HepG2 (cell line): Measurements from ENCODE around the gene RUNX2. TPM values are rescaled to one million over a fixed set of nuclear protein-coding genes. Genes with fewer than 3 reads are reported as not detected.

Experiments used
- ATAC-seq: fragments of 200-7000 bp; cut with Tn5 transposase; 3 replicates; pipeline ENCODE4 v1.9.1; 2020; ENCODE audit warnings: mild to moderate bottlenecking, moderate library complexity
- BruUV-seq: library from RNA; stranded (reverse); fragments of 400-500 nt; replicated peaks from 2 replicates; lab custom pipeline; 2021; lab: Mats Ljungman, UMichigan
- CTCF ChIA-PET: fragments of 300-600 bp; formaldehyde crosslinking; extraction: SDS; loops from one replicate; lab custom pipeline; 2021; ENCODE audit warnings: low total read pairs, inconsistent platforms, low intra/inter-chr PET ratio; lab: Yijun Ruan, JAX
- POLR2A ChIA-PET: fragments of 350-600 bp; sonication (Branson Sonifier 250); formaldehyde crosslinking; loops from one replicate; lab custom pipeline; 2020; ENCODE audit warnings: antibody characterized with exemption, inconsistent platforms; lab: Yijun Ruan, JAX
- DNase-seq: peaks from one replicate; pipeline ENCODE4 v3.0.0-alpha.2; 2015; ENCODE audit warnings: low spot score
- FAIRE-seq: peaks from 3 replicates; lab custom pipeline; 2011; peaks lifted over from hg19 to GRCh38; lab: Jason Lieb, UNC
- H2AFZ ChIP-seq: one replicate; pipeline ENCODE4 v1.6.1; 2011; ENCODE audit warnings: low read length, inconsistent platforms
- H3K27ac ChIP-seq: fragments of 300-600 bp; 3 replicates; pipeline ENCODE4 v1.8.0; 2011; ENCODE audit warnings: mixed run types, mild to moderate bottlenecking, mixed read lengths, low read length, inconsistent platforms; ENCODE audit not compliant: insufficient read depth; ENCODE audit errors: extremely low read length
- H3K27me3 ChIP-seq, 2 experiments: fragments of 200-600 bp in 1 of 2; 2 replicates in 1 of 2; 3 replicates in 1 of 2; pipeline versions ENCODE4 v1.6.0 to v1.8.0; 2011; ENCODE audit warnings: low read length in 2 of 2, mild to moderate bottlenecking in 2 of 2, moderate library complexity in 2 of 2, inconsistent platforms in 1 of 2; ENCODE audit not compliant: insufficient read depth in 2 of 2, control insufficient read depth in 1 of 2
- H3K36me3 ChIP-seq, 2 experiments: fragments of 200-600 bp in 1 of 2; replicated peaks in 1 of 2; 2 replicates in 1 of 2; 3 replicates in 1 of 2; pipeline versions ENCODE4 v1.5.1 to v1.8.0; 2011; ENCODE audit warnings: low read length in 2 of 2, inconsistent platforms in 1 of 2; ENCODE audit not compliant: insufficient read depth in 2 of 2, control insufficient read depth in 1 of 2
- H3K4me1 ChIP-seq: 2 replicates; pipeline ENCODE4 v1.5.1; 2012; ENCODE audit warnings: low read length, inconsistent platforms; ENCODE audit not compliant: insufficient read depth
- H3K4me2 ChIP-seq: 2 replicates; pipeline ENCODE4 v1.6.0; 2011; ENCODE audit warnings: low read depth, low read length, inconsistent platforms
- H3K4me3 ChIP-seq, 3 experiments: fragments of 200-600 bp in 1 of 3; sonication (generic), shearing (Covaris generic) in 1 of 3; replicated peaks in 1 of 3; 2 replicates each; pipeline ENCODE4 v1.5.1; 2011 to 2016; ENCODE audit warnings: low read length in 3 of 3, inconsistent platforms in 2 of 3, low read depth in 2 of 3, mild to moderate bottlenecking in 2 of 3, control low read depth in 1 of 3, mixed read lengths in 1 of 3; ENCODE audit not compliant: insufficient read depth in 1 of 3
- H3K79me2 ChIP-seq: one replicate; pipeline ENCODE4 v1.6.1; 2011; ENCODE audit warnings: low read length, inconsistent platforms; ENCODE audit not compliant: insufficient read depth
- H3K9ac ChIP-seq: 2 replicates; pipeline ENCODE4 v1.6.0; 2011; ENCODE audit warnings: mild to moderate bottlenecking, low read depth, low read length, inconsistent platforms; ENCODE audit not compliant: insufficient read depth
- H3K9me3 ChIP-seq: 2 replicates; pipeline ENCODE4 v1.5.1; 2012; ENCODE audit warnings: mild to moderate bottlenecking, low read length
- H4K20me1 ChIP-seq: 2 replicates; pipeline ENCODE4 v1.6.0; 2011; ENCODE audit warnings: inconsistent platforms, mild to moderate bottlenecking, low read length, moderate library complexity; ENCODE audit not compliant: insufficient read depth
- CHCHD3 ChIP-seq: sonication (generic); formaldehyde crosslinking; IDR thresholded peaks from 2 replicates; pipeline ENCODE4 v1.8.0; 2022; ENCODE audit warnings: mild to moderate bottlenecking, missing genetic modification reagents, moderate library complexity
- HDAC1 ChIP-seq: sonication (generic); formaldehyde crosslinking; IDR thresholded peaks from 2 replicates; pipeline ENCODE4 v1.5.1; 2020; ENCODE audit warnings: mild to moderate bottlenecking, missing genetic modification reagents
- IRF2 ChIP-seq: IDR thresholded peaks from 2 replicates; pipeline ENCODE4 v1.6.1; 2018; ENCODE audit warnings: missing genetic modification reagents, missing compliant biosample characterization
- PCBP2 ChIP-seq: fragments of 200-400 bp; formaldehyde crosslinking; optimal IDR thresholded peaks from 2 replicates; pipeline ENCODE3; 2018; ENCODE audit warnings: low read length, low read depth; ENCODE audit not compliant: poor library complexity, severe bottlenecking
- RBFOX2 ChIP-seq: fragments of 200-400 bp; formaldehyde crosslinking; IDR thresholded peaks from 2 replicates; pipeline ENCODE4 v1.6.1; 2017; ENCODE audit warnings: low read depth, mild to moderate bottlenecking, low read length
- SP2 ChIP-seq: sonication (generic); formaldehyde crosslinking; IDR thresholded peaks from 2 replicates; pipeline ENCODE4 v1.5.1; 2020; ENCODE audit warnings: mild to moderate bottlenecking, missing genetic modification reagents
- ZBTB21 ChIP-seq: sonication (generic); formaldehyde crosslinking; IDR thresholded peaks from 2 replicates; pipeline ENCODE4 v1.4.0; 2020; ENCODE audit warnings: missing genetic modification reagents
- ZBTB7A ChIP-seq: sonication (generic); formaldehyde crosslinking; IDR thresholded peaks from 2 replicates; pipeline ENCODE4 v1.8.0; 2022; ENCODE audit warnings: mild to moderate bottlenecking, missing genetic modification reagents
- ZNF260 ChIP-seq: sonication (generic); formaldehyde crosslinking; IDR thresholded peaks from 2 replicates; pipeline ENCODE4 v1.4.0; 2020; ENCODE audit warnings: missing genetic modification reagents, low read depth, mild to moderate bottlenecking, borderline replicate concordance
- ZNF652 ChIP-seq: IDR thresholded peaks from 2 replicates; pipeline ENCODE4 v1.6.1; 2016; ENCODE audit warnings: low read depth, borderline replicate concordance
- ZNF781 ChIP-seq: sonication (generic); formaldehyde crosslinking; IDR thresholded peaks from 2 replicates; pipeline ENCODE4 v1.5.1; 2020; ENCODE audit warnings: borderline replicate concordance, mild to moderate bottlenecking, missing genetic modification reagents; ENCODE audit errors: not compliant biosample characterization
- ZSCAN22 ChIP-seq: sonication (generic); formaldehyde crosslinking; IDR thresholded peaks from 2 replicates; pipeline ENCODE4 v1.4.0; 2020; ENCODE audit warnings: mild to moderate bottlenecking, missing genetic modification reagents
- WGBS: methylation state at CpG from one replicate; pipeline ENCODE4 v1.1.6; 2017; ENCODE audit warnings: low lambda C conversion rate; 5-methylcytosine and 5-hydroxymethylcytosine counted together
- in situ Hi-C: cut with HindIII; loops from 2 replicates; pipeline ENCODE4 v1.10.0; 2017; ENCODE audit warnings: low pct_unique_long_range_greater_than_20kb; ENCODE audit not compliant: extremely low pct_ligation_motif_present
- intact Hi-C: fragments of 100-400 bp; cut with micrococcal nuclease; formaldehyde crosslinking; loops from one replicate; pipeline ENCODE4 v1.10.0; 2022; ENCODE audit not compliant: unreplicated experiment
- polyA plus RNA-seq, 8 experiments: library from polyadenylated mRNA; depleted of rRNA in 3 of 8; stranded (reverse) in 7 of 8; unstranded in 1 of 8; fragments of >200 nt; fragmentation: Illumina TruSeq in 4 of 8; extraction: Trizol in 4 of 8; gene quantifications; 2 replicates each; pipeline versions ENCODE4 v1.2.1 to v1.2.3, GENCODE V29; 2011 to 2016; ENCODE audit warnings: low read depth in 4 of 8, missing spikeins in 1 of 8, mixed read lengths in 1 of 8; ENCODE audit not compliant: insufficient read depth in 1 of 8
- total RNA-seq, 5 experiments: library from RNA; depleted of rRNA; stranded (reverse); fragments of >200 nt; fragmentation: Illumina TruSeq; extraction: Trizol; gene quantifications; 2 replicates each; pipeline ENCODE4 v1.2.3, GENCODE V29; 2016; ENCODE audit warnings: low read depth in 1 of 5
- TF ChIP-seq, protein P1 (sequence below): sonication (generic); formaldehyde crosslinking; IDR thresholded peaks from 2 replicates; pipeline ENCODE4 v1.5.0; 2020; ENCODE audit warnings: missing genetic modification reagents
- TF ChIP-seq, protein P2 (sequence below): sonication (generic); formaldehyde crosslinking; IDR thresholded peaks from 2 replicates; pipeline ENCODE4 v1.8.1; 2023; ENCODE audit warnings: missing genetic modification reagents, inconsistent platforms, borderline replicate concordance
- TF ChIP-seq, protein P3 (sequence below): sonication (generic); formaldehyde crosslinking; conservative IDR thresholded peaks from 2 replicates; pipeline ENCODE4 v1.4.0; 2020; ENCODE audit warnings: missing genetic modification reagents

The RUNX2 gene
- total and polyA plus RNA-seq, 2 of the 13 experiments (the other 11 are each of a cell fraction or from before 2014, with no cell fraction given) = not detected

DNA sequence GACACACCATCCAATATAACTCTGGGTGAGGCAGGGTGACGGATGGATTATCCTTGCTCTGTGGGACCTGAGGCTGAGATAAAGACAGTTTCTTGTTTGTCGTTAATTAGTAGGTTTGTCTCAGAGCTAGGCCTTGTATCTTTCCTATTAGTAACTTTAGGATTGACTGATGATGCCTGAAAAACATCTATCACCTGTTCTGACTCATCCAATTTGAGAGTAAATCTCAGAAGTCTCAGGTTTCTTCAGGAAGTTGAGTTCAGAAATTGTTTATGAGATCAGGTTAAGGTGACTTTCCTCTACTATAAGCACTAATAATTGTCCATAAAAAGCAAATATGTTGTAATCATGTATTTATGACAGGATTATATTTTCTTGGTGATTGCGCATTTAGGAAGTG lies 179.1 kb downstream of the RUNX2 start:
- H2AFZ ChIP-seq = no peak overlapping the region

DNA sequence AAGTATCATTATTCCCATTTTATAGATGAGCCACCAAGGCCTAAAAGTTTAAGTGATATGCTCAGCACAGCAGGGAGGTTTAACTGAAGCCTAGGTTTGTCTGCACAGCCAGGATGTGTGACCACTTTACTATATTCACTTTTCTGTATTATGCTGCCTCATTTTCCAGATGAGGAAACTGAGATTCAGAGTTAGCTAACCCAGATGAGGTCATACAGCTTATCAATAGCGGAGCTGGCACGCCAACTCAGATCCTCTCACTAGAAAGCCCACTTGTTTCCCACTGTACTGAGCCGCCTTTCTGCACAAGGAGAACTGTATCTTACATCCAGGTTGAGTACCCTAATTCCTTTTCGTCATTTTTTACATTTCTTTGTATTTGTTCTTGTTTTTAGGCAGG lies 181.3 kb downstream of the RUNX2 start:
- no peak for DNase-seq
- no peak overlapping the region for H3K4me2 ChIP-seq
- no peaks in the 10 kb centered on the region for H3K36me3 ChIP-seq
- CTCF ChIA-PET = no interaction called here
- peaks cover 0 to 14% of the 10 kb centered on the region in 2 experiments; a peak in 2 of 5 replicates for H3K27me3 ChIP-seq
- no peaks in the 10 kb centered on the region for H3K4me1 ChIP-seq
- in situ Hi-C loops = no loop called here
- no TSS peak for BruUV-seq
- FAIRE-seq = no peak
- no peak overlapping the region for H3K4me3 ChIP-seq
- no peak overlapping the region for H2AFZ ChIP-seq
- ATAC-seq = no peak
- WGBS = 41% methylated on average over 4 of the region's 4 CpGs
- no peaks in the 10 kb centered on the region for H3K9me3 ChIP-seq
- no peak overlapping the region for H3K27ac ChIP-seq
- H4K20me1 ChIP-seq = no peaks in the 10 kb centered on the region
- no peaks in the 10 kb centered on the region for H3K79me2 ChIP-seq
- POLR2A ChIA-PET = no interaction called here
- intact Hi-C loops = no loop called here
- H3K9ac ChIP-seq = no peak overlapping the region
- TF ChIP-seq ZSCAN22 (CRISPR knock-in tag) (no peak), CHCHD3 (no peak), ZNF781 (CRISPR knock-in tag) (no peak), PCBP2 (no peak), ZBTB21 (CRISPR knock-in tag) (no peak), HDAC1 (CRISPR knock-in tag) (no peak), ZNF652 (CRISPR knock-in tag) (no peak), RBFOX2 (no peak), SP2 (CRISPR knock-in tag) (no peak), ZBTB7A (CRISPR knock-in tag) (no peak), ZNF260 (CRISPR knock-in tag) (no peak)
- TF ChIP-seq, protein P1, sequence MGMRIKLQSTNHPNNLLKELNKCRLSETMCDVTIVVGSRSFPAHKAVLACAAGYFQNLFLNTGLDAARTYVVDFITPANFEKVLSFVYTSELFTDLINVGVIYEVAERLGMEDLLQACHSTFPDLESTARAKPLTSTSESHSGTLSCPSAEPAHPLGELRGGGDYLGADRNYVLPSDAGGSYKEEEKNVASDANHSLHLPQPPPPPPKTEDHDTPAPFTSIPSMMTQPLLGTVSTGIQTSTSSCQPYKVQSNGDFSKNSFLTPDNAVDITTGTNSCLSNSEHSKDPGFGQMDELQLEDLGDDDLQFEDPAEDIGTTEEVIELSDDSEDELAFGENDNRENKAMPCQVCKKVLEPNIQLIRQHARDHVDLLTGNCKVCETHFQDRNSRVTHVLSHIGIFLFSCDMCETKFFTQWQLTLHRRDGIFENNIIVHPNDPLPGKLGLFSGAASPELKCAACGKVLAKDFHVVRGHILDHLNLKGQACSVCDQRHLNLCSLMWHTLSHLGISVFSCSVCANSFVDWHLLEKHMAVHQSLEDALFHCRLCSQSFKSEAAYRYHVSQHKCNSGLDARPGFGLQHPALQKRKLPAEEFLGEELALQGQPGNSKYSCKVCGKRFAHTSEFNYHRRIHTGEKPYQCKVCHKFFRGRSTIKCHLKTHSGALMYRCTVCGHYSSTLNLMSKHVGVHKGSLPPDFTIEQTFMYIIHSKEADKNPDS = no peak
- TF ChIP-seq, protein P2, sequence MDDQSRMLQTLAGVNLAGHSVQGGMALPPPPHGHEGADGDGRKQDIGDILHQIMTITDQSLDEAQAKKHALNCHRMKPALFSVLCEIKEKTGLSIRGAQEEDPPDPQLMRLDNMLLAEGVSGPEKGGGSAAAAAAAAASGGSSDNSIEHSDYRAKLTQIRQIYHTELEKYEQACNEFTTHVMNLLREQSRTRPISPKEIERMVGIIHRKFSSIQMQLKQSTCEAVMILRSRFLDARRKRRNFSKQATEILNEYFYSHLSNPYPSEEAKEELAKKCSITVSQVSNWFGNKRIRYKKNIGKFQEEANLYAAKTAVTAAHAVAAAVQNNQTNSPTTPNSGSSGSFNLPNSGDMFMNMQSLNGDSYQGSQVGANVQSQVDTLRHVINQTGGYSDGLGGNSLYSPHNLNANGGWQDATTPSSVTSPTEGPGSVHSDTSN = no peak
- TF ChIP-seq, protein P3, sequence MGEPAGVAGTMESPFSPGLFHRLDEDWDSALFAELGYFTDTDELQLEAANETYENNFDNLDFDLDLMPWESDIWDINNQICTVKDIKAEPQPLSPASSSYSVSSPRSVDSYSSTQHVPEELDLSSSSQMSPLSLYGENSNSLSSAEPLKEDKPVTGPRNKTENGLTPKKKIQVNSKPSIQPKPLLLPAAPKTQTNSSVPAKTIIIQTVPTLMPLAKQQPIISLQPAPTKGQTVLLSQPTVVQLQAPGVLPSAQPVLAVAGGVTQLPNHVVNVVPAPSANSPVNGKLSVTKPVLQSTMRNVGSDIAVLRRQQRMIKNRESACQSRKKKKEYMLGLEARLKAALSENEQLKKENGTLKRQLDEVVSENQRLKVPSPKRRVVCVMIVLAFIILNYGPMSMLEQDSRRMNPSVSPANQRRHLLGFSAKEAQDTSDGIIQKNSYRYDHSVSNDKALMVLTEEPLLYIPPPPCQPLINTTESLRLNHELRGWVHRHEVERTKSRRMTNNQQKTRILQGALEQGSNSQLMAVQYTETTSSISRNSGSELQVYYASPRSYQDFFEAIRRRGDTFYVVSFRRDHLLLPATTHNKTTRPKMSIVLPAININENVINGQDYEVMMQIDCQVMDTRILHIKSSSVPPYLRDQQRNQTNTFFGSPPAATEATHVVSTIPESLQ (CRISPR knock-in tag) = no peak

More for the DNA sequence above, 179.1 kb downstream of the RUNX2 start:
- H3K9ac ChIP-seq = no peak overlapping the region
- POLR2A ChIA-PET = no interaction called here
- H3K27me3 ChIP-seq = peaks cover 0 to 14% of the 10 kb centered on the region in 2 experiments; a peak in 2 of 5 replicates
- in situ Hi-C loops (no loop called here), intact Hi-C loops (no loop called here)
- H4K20me1 ChIP-seq = no peaks in the 10 kb centered on the region
- H3K79me2 ChIP-seq = no peaks in the 10 kb centered on the region
- no peaks in the 10 kb centered on the region for H3K9me3 ChIP-seq
- 58% methylated on average over 3 of the region's 3 CpGs for WGBS
- CTCF ChIA-PET = no interaction called here
- no peak overlapping the region for H3K4me2 ChIP-seq
- H3K4me3 ChIP-seq = no peak overlapping the region
- no peak overlapping the region for H3K27ac ChIP-seq
- H3K36me3 ChIP-seq = no peaks in the 10 kb centered on the region
- DNase-seq (no peak), ATAC-seq (no peak), FAIRE-seq (no peak)
- no peaks in the 10 kb centered on the region for H3K4me1 ChIP-seq
- no TSS peak for BruUV-seq
- no peak for TF ChIP-seq IRF2 (CRISPR knock-in tag)
